Measurements from ENCODE around the gene INPP5A. TPM values are rescaled to one million over a fixed set of nuclear protein-coding genes. Genes with fewer than 3 reads are reported as not detected.

Gene INPP5A
- total and polyA plus RNA-seq, 10 of the 15 experiments (the other 5 are each of a cell fraction or from before 2014, with no cell fraction given): 0.52 to 15.0 (median 6.3) TPM

DNA sequence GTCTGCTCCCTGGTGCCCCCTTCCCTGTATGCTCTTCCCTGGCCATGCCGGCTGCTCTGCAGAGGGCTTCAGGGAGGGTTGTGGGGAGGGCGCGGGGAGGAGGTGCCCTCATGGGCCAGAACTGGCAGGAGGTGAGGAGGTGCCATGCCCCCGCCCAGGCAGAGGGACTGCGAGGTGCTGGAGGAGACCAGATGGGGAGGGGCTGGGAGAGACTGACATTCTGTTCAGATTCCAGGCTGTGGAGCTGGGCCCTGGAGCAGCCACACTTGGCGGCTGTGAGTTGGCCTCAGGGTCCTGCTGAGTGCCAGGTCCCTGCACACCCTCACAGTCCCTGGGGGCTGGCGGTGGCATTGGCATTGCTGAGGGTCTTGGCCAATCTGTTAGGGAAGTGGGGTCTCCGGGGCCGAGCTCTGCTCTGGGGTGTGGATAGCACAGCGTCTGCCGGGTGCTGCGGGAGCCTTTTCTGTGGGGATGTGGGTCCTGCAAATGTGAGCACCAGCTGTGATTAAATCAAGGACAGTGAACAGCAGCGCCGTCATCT, 25.4 kb downstream of the INPP5A start:
- no peak for FAIRE-seq
- no peak for ATAC-seq
- H2AFZ ChIP-seq (ENCODE audit: control insufficient read depth, low read depth, low read length): no peak overlapping the region
- no peaks in the 10 kb centered on the region; the same call in 1 of the 2 replicates for H3K79me2 ChIP-seq (ENCODE audit: control insufficient read depth, insufficient read depth, low read length)
- peaks cover 3% of the 10 kb centered on the region; the same call in 1 of the 2 replicates for H4K20me1 ChIP-seq (ENCODE audit: control insufficient read depth, insufficient read depth)
- in situ Hi-C loops (cut with MboI) (no loop called here), intact Hi-C loops (cut with micrococcal nuclease; ENCODE audit: unreplicated experiment) (no loop called here)
- POLR2A ChIA-PET: interaction anchor here (1.0 to 1.9 kb wide), 3 partner anchors 9 to 24 kb away, joined by 4 to 8 read pairs (median 5); no protein-coding TSS in a partner anchor
- 95% methylated on average over 11 of the region's 14 CpGs for whole genome bisulfite sequencing (ENCODE audit: insufficient coverage, insufficient replicate concordance, low lambda C conversion rate, missing lambda C conversion rate)
- no peaks in the 10 kb centered on the region; a peak in 1 of 4 replicates for H3K36me3 ChIP-seq (ENCODE audit: control insufficient read depth in 2 of 2, insufficient read depth in 2 of 2, low read length in 1 of 2)
- SMC1A ChIA-PET (ENCODE audit: uncharacterized antibody, unreplicated experiment): interaction anchor here (1.6 to 2.2 kb wide), 2 partner anchors 23 to 103 kb away, joined by 4 to 6 read pairs; no protein-coding TSS in a partner anchor
- no peak overlapping the region for H3K27ac ChIP-seq (ENCODE audit: control insufficient read depth, insufficient read depth)
- no peaks in the 10 kb centered on the region for H3K27me3 ChIP-seq (replicated peaks in 1 of 2; ENCODE audit: control insufficient read depth in 2 of 2, insufficient read depth in 2 of 2, low read length in 1 of 2)
- CTCF ChIA-PET: interaction anchor here (1.0 to 1.7 kb wide), 4 partner anchors 9 to 104 kb away, joined by 3 to 5 read pairs (median 4); no protein-coding TSS in a partner anchor
- H3K4me3 ChIP-seq: no peak overlapping the region
- RAD21 ChIA-PET (ENCODE audit: unreplicated experiment): interaction anchor here (0.8 to 1.5 kb wide), 4 partner anchors 9 to 31 kb away, joined by 3 to 4 read pairs (median 3); no protein-coding TSS in a partner anchor
- no peak overlapping the region for H3K4me2 ChIP-seq (ENCODE audit: control insufficient read depth, insufficient read depth)
- no TSS peak for BruUV-seq (replicated peaks)
- TF ChIP-seq DPF2 (IDR thresholded peaks at IDR 0.05): no peak
- TF ChIP-seq MXI1 (IDR thresholded peaks at IDR 0.05; ENCODE audit: low read depth, low read length): no peak
- TF ChIP-seq ZNF217 (IDR thresholded peaks at IDR 0.05): no peak
- DNase-seq (ENCODE audit: low read depth, low spot score): no peak
- H3K9me3 ChIP-seq (replicated peaks; ENCODE audit: control insufficient read depth, insufficient read depth, low read length): no peaks in the 10 kb centered on the region; the same call in 2 of the 3 replicates
- no peak overlapping the region for H3K9ac ChIP-seq (ENCODE audit: control insufficient read depth, insufficient read depth, low read length)
- H3K4me1 ChIP-seq (ENCODE audit: control insufficient read depth, insufficient read depth, low read length): peaks cover 40% of the 10 kb centered on the region

- SMC1A ChIA-PET (ENCODE audit: uncharacterized antibody, unreplicated experiment): interaction anchor here (1.0 to 2.2 kb wide), 3 partner anchors 8 to 104 kb away, joined by 4 to 6 read pairs (median 6); no protein-coding TSS in a partner anchor
- CTCF ChIA-PET: interaction anchor here (1.2 to 1.7 kb wide), 2 partner anchors 22 to 105 kb away, joined by 5 read pairs; no protein-coding TSS in a partner anchor
- TF ChIP-seq GATAD2B (conservative IDR thresholded peaks at IDR 0.05; ENCODE audit: low read depth) (peak; percentile 93; the same call in 1 of the 2 replicates), BMI1 (IDR thresholded peaks at IDR 0.05; ENCODE audit: borderline replicate concordance) (peak; percentile 50; the same call in 1 of the 2 replicates), SPI1 (IDR thresholded peaks at IDR 0.05; ENCODE audit: borderline replicate concordance, insufficient read depth, low read depth, low read length) (no peak)
- TF ChIP-seq, protein P1, sequence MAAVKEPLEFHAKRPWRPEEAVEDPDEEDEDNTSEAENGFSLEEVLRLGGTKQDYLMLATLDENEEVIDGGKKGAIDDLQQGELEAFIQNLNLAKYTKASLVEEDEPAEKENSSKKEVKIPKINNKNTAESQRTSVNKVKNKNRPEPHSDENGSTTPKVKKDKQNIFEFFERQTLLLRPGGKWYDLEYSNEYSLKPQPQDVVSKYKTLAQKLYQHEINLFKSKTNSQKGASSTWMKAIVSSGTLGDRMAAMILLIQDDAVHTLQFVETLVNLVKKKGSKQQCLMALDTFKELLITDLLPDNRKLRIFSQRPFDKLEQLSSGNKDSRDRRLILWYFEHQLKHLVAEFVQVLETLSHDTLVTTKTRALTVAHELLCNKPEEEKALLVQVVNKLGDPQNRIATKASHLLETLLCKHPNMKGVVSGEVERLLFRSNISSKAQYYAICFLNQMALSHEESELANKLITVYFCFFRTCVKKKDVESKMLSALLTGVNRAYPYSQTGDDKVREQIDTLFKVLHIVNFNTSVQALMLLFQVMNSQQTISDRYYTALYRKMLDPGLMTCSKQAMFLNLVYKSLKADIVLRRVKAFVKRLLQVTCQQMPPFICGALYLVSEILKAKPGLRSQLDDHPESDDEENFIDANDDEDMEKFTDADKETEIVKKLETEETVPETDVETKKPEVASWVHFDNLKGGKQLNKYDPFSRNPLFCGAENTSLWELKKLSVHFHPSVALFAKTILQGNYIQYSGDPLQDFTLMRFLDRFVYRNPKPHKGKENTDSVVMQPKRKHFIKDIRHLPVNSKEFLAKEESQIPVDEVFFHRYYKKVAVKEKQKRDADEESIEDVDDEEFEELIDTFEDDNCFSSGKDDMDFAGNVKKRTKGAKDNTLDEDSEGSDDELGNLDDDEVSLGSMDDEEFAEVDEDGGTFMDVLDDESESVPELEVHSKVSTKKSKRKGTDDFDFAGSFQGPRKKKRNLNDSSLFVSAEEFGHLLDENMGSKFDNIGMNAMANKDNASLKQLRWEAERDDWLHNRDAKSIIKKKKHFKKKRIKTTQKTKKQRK (IDR thresholded peaks at IDR 0.05; ENCODE audit: low read depth, low read length): no peak
- TF ChIP-seq, protein P2, sequence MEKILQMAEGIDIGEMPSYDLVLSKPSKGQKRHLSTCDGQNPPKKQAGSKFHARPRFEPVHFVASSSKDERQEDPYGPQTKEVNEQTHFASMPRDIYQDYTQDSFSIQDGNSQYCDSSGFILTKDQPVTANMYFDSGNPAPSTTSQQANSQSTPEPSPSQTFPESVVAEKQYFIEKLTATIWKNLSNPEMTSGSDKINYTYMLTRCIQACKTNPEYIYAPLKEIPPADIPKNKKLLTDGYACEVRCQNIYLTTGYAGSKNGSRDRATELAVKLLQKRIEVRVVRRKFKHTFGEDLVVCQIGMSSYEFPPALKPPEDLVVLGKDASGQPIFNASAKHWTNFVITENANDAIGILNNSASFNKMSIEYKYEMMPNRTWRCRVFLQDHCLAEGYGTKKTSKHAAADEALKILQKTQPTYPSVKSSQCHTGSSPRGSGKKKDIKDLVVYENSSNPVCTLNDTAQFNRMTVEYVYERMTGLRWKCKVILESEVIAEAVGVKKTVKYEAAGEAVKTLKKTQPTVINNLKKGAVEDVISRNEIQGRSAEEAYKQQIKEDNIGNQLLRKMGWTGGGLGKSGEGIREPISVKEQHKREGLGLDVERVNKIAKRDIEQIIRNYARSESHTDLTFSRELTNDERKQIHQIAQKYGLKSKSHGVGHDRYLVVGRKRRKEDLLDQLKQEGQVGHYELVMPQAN (conservative IDR thresholded peaks at IDR 0.05): peak; percentile 63
Measured at GRCh38 chr10:132563485-132564248, 26.1 kb downstream of the INPP5A start.

More at GRCh38 chr10:132563485-132564248, 26.1 kb downstream of the INPP5A start:
- no peak overlapping the region for H2AFZ ChIP-seq (ENCODE audit: control insufficient read depth, low read depth, low read length)
- in situ Hi-C loops (cut with MboI) (no loop called here), intact Hi-C loops (cut with micrococcal nuclease; ENCODE audit: unreplicated experiment) (loop anchor here (1.0 to 2.0 kb wide), 2 partner anchors 9 to 27 kb away; partner anchors contain the start of gene INPP5A)
- H3K27ac ChIP-seq (ENCODE audit: control insufficient read depth, insufficient read depth): no peak overlapping the region
- peak overlapping the region; percentile 71 for H3K4me2 ChIP-seq (ENCODE audit: control insufficient read depth, insufficient read depth)
- BruUV-seq (replicated peaks): no TSS peak
- DNase-seq (ENCODE audit: low read depth, low spot score) (peak; percentile 76), FAIRE-seq (peak; percentile 89), ATAC-seq (peak; percentile 94)
- H3K79me2 ChIP-seq (ENCODE audit: control insufficient read depth, insufficient read depth, low read length): no peaks in the 10 kb centered on the region; the same call in 1 of the 2 replicates
- no peak overlapping the region for H3K9ac ChIP-seq (ENCODE audit: control insufficient read depth, insufficient read depth, low read length)
- H3K4me1 ChIP-seq (ENCODE audit: control insufficient read depth, insufficient read depth, low read length): peaks cover 40% of the 10 kb centered on the region
- no peaks in the 10 kb centered on the region for H3K27me3 ChIP-seq (replicated peaks in 1 of 2; ENCODE audit: control insufficient read depth in 2 of 2, insufficient read depth in 2 of 2, low read length in 1 of 2)
- H4K20me1 ChIP-seq (ENCODE audit: control insufficient read depth, insufficient read depth): peaks cover 3% of the 10 kb centered on the region; the same call in 1 of the 2 replicates
- 2% methylated on average over 24 of the region's 24 CpGs for WGBS (ENCODE audit: insufficient coverage, insufficient replicate concordance, low lambda C conversion rate, missing lambda C conversion rate)
- ChIA-PET POLR2A (interaction anchor here (1.9 kb wide), 2 partner anchors 8 to 22 kb away, joined by 5 to 8 read pairs; no protein-coding TSS in a partner anchor), RAD21 (ENCODE audit: unreplicated experiment) (interaction anchor here (0.8 to 2.1 kb wide), 6 partner anchors 8 to 30 kb away, joined by 3 to 9 read pairs (median 4); no protein-coding TSS in a partner anchor)
- no peaks in the 10 kb centered on the region; the same call in 2 of the 3 replicates for H3K9me3 ChIP-seq (replicated peaks; ENCODE audit: control insufficient read depth, insufficient read depth, low read length)
- H3K36me3 ChIP-seq (ENCODE audit: control insufficient read depth in 2 of 2, insufficient read depth in 2 of 2, low read length in 1 of 2): no peaks in the 10 kb centered on the region; a peak in 1 of 4 replicates
- H3K4me3 ChIP-seq: peak overlapping the region; percentile 40; the same call in 1 of the 2 replicates

All from GM12878 (cell line).